B cell (primary cell): Measurements from ENCODE around the gene ADD3.

Experiments used
- CTCF ChIP-seq: fragments of 200-600 bp; IDR thresholded peaks from one replicate; pipeline ENCODE4 v1.8.0; 2022; ENCODE audit warnings: antibody characterized with exemption, mild to moderate bottlenecking
- EZH2 ChIP-seq: IDR thresholded peaks from 2 replicates; pipeline ENCODE4 v1.6.1; 2012; ENCODE audit warnings: borderline replicate concordance, low read depth, mild to moderate bottlenecking, moderate library complexity, low read length; ENCODE audit not compliant: insufficient read depth, poor library complexity, severe bottlenecking

- no peak for TF ChIP-seq CTCF
- no peak for TF ChIP-seq EZH2
Measured at GRCh38 chr10:110109511-110109910, 101.7 kb downstream of the ADD3 start.
